H9 (cell line): ENCODE data around the gene CRABP1. TPM values are rescaled to one million over a fixed set of nuclear protein-coding genes. Genes with fewer than 3 reads are reported as not detected.

Source experiments
- DNase-seq: peaks from one replicate; pipeline ENCODE4 v3.0.0-alpha.2; 2017
- H2AFZ ChIP-seq: one replicate; pipeline ENCODE4 v1.6.1; 2013; ENCODE audit warnings: mild to moderate bottlenecking, low read length, control low read depth, moderate library complexity
- H2AK5ac ChIP-seq: 2 replicates; pipeline ENCODE4 v1.6.1; 2013; ENCODE audit warnings: low read length, control low read depth, mixed read lengths; ENCODE audit not compliant: insufficient read length
- H2BK120ac ChIP-seq: one replicate; pipeline ENCODE4 v1.6.1; 2013; ENCODE audit warnings: low read depth, mild to moderate bottlenecking, low read length, control low read depth, inconsistent platforms; ENCODE audit not compliant: poor library complexity, severe bottlenecking
- H2BK12ac ChIP-seq: 2 replicates; pipeline ENCODE4 v1.6.1; 2013; ENCODE audit warnings: low read length, control low read depth, mixed read lengths, low read depth; ENCODE audit not compliant: insufficient read length
- H2BK15ac ChIP-seq: 2 replicates; pipeline ENCODE4 v1.6.1; 2013; ENCODE audit warnings: low read depth, low read length, control low read depth
- H2BK20ac ChIP-seq: one replicate; pipeline ENCODE4 v1.6.1; 2013; ENCODE audit warnings: low read depth, mild to moderate bottlenecking, low read length, control low read depth, inconsistent platforms; ENCODE audit not compliant: poor library complexity, severe bottlenecking
- H2BK5ac ChIP-seq: 2 replicates; pipeline ENCODE4 v1.6.1; 2013; ENCODE audit warnings: low read length, control low read depth, mixed read lengths; ENCODE audit not compliant: insufficient read length
- H3K14ac ChIP-seq: 2 replicates; pipeline ENCODE4 v1.6.1; 2013; ENCODE audit warnings: low read length, control low read depth; ENCODE audit not compliant: insufficient read depth
- H3K18ac ChIP-seq: 2 replicates; pipeline ENCODE4 v1.6.1; 2013; ENCODE audit warnings: low read depth, mild to moderate bottlenecking, mixed read lengths, low read length, control low read depth; ENCODE audit not compliant: insufficient read length
- H3K23ac ChIP-seq: 2 replicates; pipeline ENCODE4 v1.6.1; 2013; ENCODE audit warnings: low read length, control low read depth, mixed read lengths, low read depth; ENCODE audit not compliant: insufficient read length
- H3K23me2 ChIP-seq: 2 replicates; pipeline ENCODE4 v1.6.1; 2013; ENCODE audit warnings: low read depth, mild to moderate bottlenecking, mixed read lengths, low read length, control low read depth; ENCODE audit not compliant: insufficient read length, poor library complexity, severe bottlenecking
- H3K27ac ChIP-seq: 2 replicates; pipeline ENCODE4 v1.5.1; 2013; ENCODE audit warnings: low read length, control low read depth, mixed read lengths, low read depth; ENCODE audit not compliant: insufficient read length
- H3K27me3 ChIP-seq: 2 replicates; pipeline ENCODE4 v1.6.1; 2013; ENCODE audit warnings: low read length, control low read depth, inconsistent platforms; ENCODE audit not compliant: insufficient read depth
- H3K4ac ChIP-seq: 2 replicates; pipeline ENCODE4 v1.6.1; 2013; ENCODE audit warnings: low read depth, mild to moderate bottlenecking, control low read depth, inconsistent platforms, low read length, moderate library complexity
- H3K4me1 ChIP-seq: 2 replicates; pipeline ENCODE4 v1.6.1; 2013; ENCODE audit warnings: low read length, control low read depth, inconsistent platforms; ENCODE audit not compliant: insufficient read depth
- H3K4me2 ChIP-seq: 2 replicates; pipeline ENCODE4 v1.6.1; 2013; ENCODE audit warnings: low read length, control low read depth, mixed read lengths; ENCODE audit not compliant: insufficient read length, insufficient read depth
- H3K56ac ChIP-seq: 2 replicates; pipeline ENCODE4 v1.6.1; 2013; ENCODE audit warnings: low read depth, mild to moderate bottlenecking, mixed read lengths, low read length, control low read depth; ENCODE audit not compliant: insufficient read length
- H3K79me1 ChIP-seq: 2 replicates; pipeline ENCODE4 v1.6.1; 2013; ENCODE audit warnings: low read depth, mild to moderate bottlenecking, moderate library complexity, low read length, control low read depth, inconsistent platforms; ENCODE audit not compliant: insufficient read depth, poor library complexity, severe bottlenecking
- H3K79me2 ChIP-seq: 2 replicates; pipeline ENCODE4 v1.6.1; 2013; ENCODE audit warnings: low read length, control low read depth, inconsistent platforms; ENCODE audit not compliant: insufficient read depth
- H3K9ac ChIP-seq: 2 replicates; pipeline ENCODE4 v1.6.1; 2013; ENCODE audit warnings: low read length, control low read depth, mixed read lengths; ENCODE audit not compliant: insufficient read length; ENCODE audit errors: extremely low read depth
- H3K9me3 ChIP-seq: one replicate; pipeline ENCODE4 v1.6.1; 2013; ENCODE audit warnings: low read depth, low read length, inconsistent platforms; ENCODE audit not compliant: control insufficient read depth
- H3T11ph ChIP-seq: one replicate; pipeline ENCODE4 v1.6.1; 2013; ENCODE audit warnings: mild to moderate bottlenecking, low read length, control low read depth, inconsistent platforms
- H4K20me1 ChIP-seq: one replicate; pipeline ENCODE4 v1.6.1; 2013; ENCODE audit not compliant: control insufficient read depth, insufficient read length, insufficient read depth
- H4K5ac ChIP-seq: 2 replicates; pipeline ENCODE4 v1.6.1; 2013; ENCODE audit warnings: low read depth, mild to moderate bottlenecking, mixed read lengths, low read length, control low read depth; ENCODE audit not compliant: insufficient read length
- H4K8ac ChIP-seq: replicated peaks from 2 replicates; pipeline ENCODE4 v1.6.1; 2013; ENCODE audit warnings: low read length, control low read depth, mixed read lengths, low read depth; ENCODE audit not compliant: insufficient read length
- H4K91ac ChIP-seq: 2 replicates; pipeline ENCODE4 v1.6.1; 2013; ENCODE audit warnings: low read depth, mild to moderate bottlenecking, moderate library complexity, mixed read lengths, low read length, control low read depth; ENCODE audit not compliant: insufficient read length
- H3K27ac Mint-ChIP-seq, 3 experiments: 2 replicates in 2 of 3; 3 replicates in 1 of 3; pipeline ENCODE4 v1.8.0; 2020 to 2021; ENCODE audit warnings: mixed read lengths in 3 of 3, mild to moderate bottlenecking in 1 of 3, moderate library complexity in 1 of 3
- H3K27me3 Mint-ChIP-seq: 2 replicates; pipeline ENCODE4 v1.8.0; 2021; ENCODE audit warnings: low read depth, mild to moderate bottlenecking, moderate library complexity, mixed read lengths
- H3K36me3 Mint-ChIP-seq, 3 experiments: 2 replicates in 2 of 3; 3 replicates in 1 of 3; pipeline ENCODE4 v1.8.0; 2020 to 2021; ENCODE audit warnings: low read depth in 3 of 3, mixed read lengths in 3 of 3; ENCODE audit not compliant: insufficient read depth in 1 of 3
- H3K4me1 Mint-ChIP-seq, 2 experiments: 2 replicates each; pipeline ENCODE4 v1.8.0; 2020; ENCODE audit warnings: mixed read lengths in 2 of 2
- H3K4me3 Mint-ChIP-seq, 2 experiments: 2 replicates in 1 of 2; 3 replicates in 1 of 2; pipeline ENCODE4 v1.8.0; 2020 to 2021; ENCODE audit warnings: mild to moderate bottlenecking in 2 of 2, mixed read lengths in 2 of 2, moderate library complexity in 1 of 2
- H3K9me3 Mint-ChIP-seq, 2 experiments: 2 replicates in 1 of 2; 3 replicates in 1 of 2; pipeline ENCODE4 v1.8.0; 2020; ENCODE audit warnings: mild to moderate bottlenecking in 2 of 2, mixed read lengths in 2 of 2, moderate library complexity in 1 of 2
- WGBS: extraction: QIAGEN DNeasy Blood & Tissue Kit; methylation state at CpG from one replicate; pipeline ENCODE4 v1.1.7; 2013; ENCODE audit warnings: missing lambda C conversion rate, low lambda C conversion rate, mixed read lengths; ENCODE audit not compliant: insufficient read length; ENCODE audit errors: extremely low coverage; 5-methylcytosine and 5-hydroxymethylcytosine counted together
- total RNA-seq: library from RNA; stranded (reverse); gene quantifications from 2 replicates; pipeline ENCODE4 v1.2.1, GENCODE V29; 2021
- TF ChIP-seq, protein P1 (sequence below): fragments of 200-600 bp; sonication (generic); conservative IDR thresholded peaks from 3 replicates; pipeline ENCODE4 v1.8.0; 2021; ENCODE audit warnings: antibody characterized with exemption, mild to moderate bottlenecking

CRABP1 gene
- total RNA-seq, 1 experiment from 2014 or later, result 93.1 TPM

DNA sequence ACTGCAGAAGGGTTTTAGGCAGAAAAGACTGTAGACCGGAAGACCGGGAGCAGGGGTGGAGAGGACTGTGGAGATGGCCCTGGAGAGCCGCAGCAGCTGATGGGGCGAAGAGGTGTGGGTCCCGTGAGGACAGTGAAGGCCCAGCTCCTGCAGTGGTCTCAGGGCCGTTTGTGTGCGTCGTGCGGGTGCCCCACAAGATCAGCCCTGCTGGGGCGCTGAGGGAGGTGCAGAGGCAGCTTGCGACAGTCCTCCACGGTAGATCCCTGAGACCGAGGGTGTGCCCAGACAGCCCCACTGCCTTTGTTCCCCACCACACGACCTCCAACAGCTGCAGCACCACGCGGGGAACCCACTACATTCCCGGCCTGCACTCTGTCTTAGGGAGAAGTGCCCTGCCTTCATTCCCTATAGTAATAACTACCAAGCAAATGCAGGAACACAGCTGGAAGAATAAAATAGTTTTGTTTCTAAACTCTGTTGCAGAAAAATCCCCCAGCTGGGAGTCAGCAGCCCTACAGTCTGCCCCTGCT lies 19.0 kb upstream of the CRABP1 start:
- Histone ChIP-seq H3K9me3 (no peaks in the 10 kb centered on the region), H4K5ac (no peak overlapping the region), H2BK15ac (no peak overlapping the region), H2AFZ (no peak overlapping the region), H2BK5ac (no peak overlapping the region), H3K23me2 (no peaks in the 10 kb centered on the region), H4K8ac (no peak overlapping the region), H3K79me2 (no peaks in the 10 kb centered on the region), H3K27ac (no peak overlapping the region), H3T11ph (no peak overlapping the region), H2BK120ac (no peak overlapping the region), H3K4ac (no peak overlapping the region), H3K4me1 (peaks cover 11% of the 10 kb centered on the region; the same call in 1 of the 2 replicates), H3K56ac (no peak overlapping the region), H3K9ac (no peak overlapping the region), H2AK5ac (no peak overlapping the region), H3K27me3 (no peaks in the 10 kb centered on the region), H4K20me1 (no peaks in the 10 kb centered on the region), H2BK20ac (no peak overlapping the region), H4K91ac (no peak overlapping the region), H3K79me1 (no peaks in the 10 kb centered on the region), H3K18ac (no peak overlapping the region), H3K14ac (no peak overlapping the region), H3K4me2 (no peak overlapping the region), H3K23ac (no peak overlapping the region), H2BK12ac (no peak overlapping the region)
- no peak overlapping the region; a peak in 1 of 7 replicates for H3K27ac Mint-ChIP-seq
- peaks cover 2% of the 10 kb centered on the region for H3K27me3 Mint-ChIP-seq
- H3K4me3 Mint-ChIP-seq, result no peak overlapping the region
- H3K36me3 Mint-ChIP-seq, result no peaks in the 10 kb centered on the region
- H3K4me1 Mint-ChIP-seq, result peaks cover 38 to 57% of the 10 kb centered on the region in 2 experiments
- TF ChIP-seq, protein P1, sequence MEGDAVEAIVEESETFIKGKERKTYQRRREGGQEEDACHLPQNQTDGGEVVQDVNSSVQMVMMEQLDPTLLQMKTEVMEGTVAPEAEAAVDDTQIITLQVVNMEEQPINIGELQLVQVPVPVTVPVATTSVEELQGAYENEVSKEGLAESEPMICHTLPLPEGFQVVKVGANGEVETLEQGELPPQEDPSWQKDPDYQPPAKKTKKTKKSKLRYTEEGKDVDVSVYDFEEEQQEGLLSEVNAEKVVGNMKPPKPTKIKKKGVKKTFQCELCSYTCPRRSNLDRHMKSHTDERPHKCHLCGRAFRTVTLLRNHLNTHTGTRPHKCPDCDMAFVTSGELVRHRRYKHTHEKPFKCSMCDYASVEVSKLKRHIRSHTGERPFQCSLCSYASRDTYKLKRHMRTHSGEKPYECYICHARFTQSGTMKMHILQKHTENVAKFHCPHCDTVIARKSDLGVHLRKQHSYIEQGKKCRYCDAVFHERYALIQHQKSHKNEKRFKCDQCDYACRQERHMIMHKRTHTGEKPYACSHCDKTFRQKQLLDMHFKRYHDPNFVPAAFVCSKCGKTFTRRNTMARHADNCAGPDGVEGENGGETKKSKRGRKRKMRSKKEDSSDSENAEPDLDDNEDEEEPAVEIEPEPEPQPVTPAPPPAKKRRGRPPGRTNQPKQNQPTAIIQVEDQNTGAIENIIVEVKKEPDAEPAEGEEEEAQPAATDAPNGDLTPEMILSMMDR, result no peak
- no peak for DNase-seq
- no peaks in the 10 kb centered on the region; a peak in 1 of 5 replicates for H3K9me3 Mint-ChIP-seq
- no CpG with 5 or more reads among the region's 17 CpGs for WGBS
